ENCODE data around the gene SON.

Gene SON

GRCh38 chr21:33544451-33545195 lies 1.8 kb downstream of the SON start:
- Histone ChIP-seq H3K9ac (peak overlapping the region; percentile 99; the same call in 1 of the 2 replicates), H3K27ac (peak overlapping the region; percentile 100; the same call in 1 of the 2 replicates), H3K4me3 (IDR thresholded peaks at IDR 0.05; ENCODE audit: insufficient read depth, low read depth, low read length) (no peak overlapping the region), H2AFZ (ENCODE audit: low read depth) (no peak overlapping the region), H3K79me2 (ENCODE audit: insufficient read depth, low read depth) (peaks cover 88% of the 10 kb centered on the region), H4K20me1 (ENCODE audit: insufficient read depth) (peaks cover 44% of the 10 kb centered on the region), H3K4me1 (ENCODE audit: low read depth, poor library complexity, severe bottlenecking) (peaks cover 39% of the 10 kb centered on the region), H3K4me2 (peak overlapping the region; percentile 87), H3K27me3 (ENCODE audit: insufficient read depth, low read depth) (no peaks in the 10 kb centered on the region), H3K36me3 (ENCODE audit: insufficient read depth) (peaks cover 33% of the 10 kb centered on the region; the same call in 1 of the 2 replicates)
- no peak for TF ChIP-seq CTCF (conservative IDR thresholded peaks at IDR 0.05; ENCODE audit: low read depth, low read length)

GRCh38 chr21:33546086-33546485 lies 3.2 kb downstream of the SON start:
- H3K36me3 ChIP-seq (ENCODE audit: insufficient read depth): peaks cover 36% of the 10 kb centered on the region; the same call in 1 of the 2 replicates
- no peaks in the 10 kb centered on the region for H3K27me3 ChIP-seq (ENCODE audit: insufficient read depth, low read depth)

GRCh38 chr21:33549848-33550771 lies 7.3 kb downstream of the SON start:
- H3K27ac ChIP-seq: no peak overlapping the region
- no peak overlapping the region for H3K4me2 ChIP-seq
- H3K27me3 ChIP-seq (ENCODE audit: insufficient read depth, low read depth): no peaks in the 10 kb centered on the region
- H3K36me3 ChIP-seq (ENCODE audit: insufficient read depth): peaks cover 63% of the 10 kb centered on the region; the same call in 1 of the 2 replicates
- no peak overlapping the region for H3K9ac ChIP-seq
- no peak overlapping the region for H3K4me3 ChIP-seq (IDR thresholded peaks at IDR 0.05; ENCODE audit: insufficient read depth, low read depth, low read length)
- H2AFZ ChIP-seq (ENCODE audit: low read depth): no peak overlapping the region
- no peak for TF ChIP-seq CTCF (conservative IDR thresholded peaks at IDR 0.05; ENCODE audit: low read depth, low read length)
- peaks cover 15% of the 10 kb centered on the region for H3K4me1 ChIP-seq (ENCODE audit: low read depth, poor library complexity, severe bottlenecking)
- peaks cover 98% of the 10 kb centered on the region for H3K79me2 ChIP-seq (ENCODE audit: insufficient read depth, low read depth)
- peaks cover 55% of the 10 kb centered on the region for H4K20me1 ChIP-seq (ENCODE audit: insufficient read depth)

More at GRCh38 chr21:33546086-33546485, 3.2 kb downstream of the SON start:
- Histone ChIP-seq H2AFZ (ENCODE audit: low read depth) (no peak overlapping the region), H3K4me3 (IDR thresholded peaks at IDR 0.05; ENCODE audit: insufficient read depth, low read depth, low read length) (no peak overlapping the region), H4K20me1 (ENCODE audit: insufficient read depth) (peaks cover 49% of the 10 kb centered on the region), H3K4me1 (ENCODE audit: low read depth, poor library complexity, severe bottlenecking) (peaks cover 26% of the 10 kb centered on the region), H3K27ac (no peak overlapping the region), H3K9ac (no peak overlapping the region), H3K4me2 (peak overlapping the region; percentile 87; the same call in 1 of the 2 replicates), H3K79me2 (ENCODE audit: insufficient read depth, low read depth) (peaks cover 88% of the 10 kb centered on the region)
- TF ChIP-seq CTCF (conservative IDR thresholded peaks at IDR 0.05; ENCODE audit: low read depth, low read length): no peak

GRCh38 chr21:33550772-33551660 lies 8.2 kb downstream of the SON start:
- Histone ChIP-seq H3K36me3 (ENCODE audit: insufficient read depth) (peaks cover 72% of the 10 kb centered on the region; the same call in 1 of the 2 replicates), H4K20me1 (ENCODE audit: insufficient read depth) (peaks cover 54% of the 10 kb centered on the region), H3K4me1 (ENCODE audit: low read depth, poor library complexity, severe bottlenecking) (peaks cover 6% of the 10 kb centered on the region), H3K79me2 (ENCODE audit: insufficient read depth, low read depth) (peaks cover 98% of the 10 kb centered on the region), H3K9ac (no peak overlapping the region), H3K27me3 (ENCODE audit: insufficient read depth, low read depth) (no peaks in the 10 kb centered on the region), H3K27ac (no peak overlapping the region), H2AFZ (ENCODE audit: low read depth) (no peak overlapping the region), H3K4me2 (no peak overlapping the region), H3K4me3 (IDR thresholded peaks at IDR 0.05; ENCODE audit: insufficient read depth, low read depth, low read length) (no peak overlapping the region)
- no peak for TF ChIP-seq CTCF (conservative IDR thresholded peaks at IDR 0.05; ENCODE audit: low read depth, low read length)

All from KMS-11 (cell line).